Esophagus muscularis mucosa (tissue), 3 donors: ENCODE data around the gene RAB40C.

Experiments used
- POLR2A ChIP-seq: fragments of 450-650 bp; IDR thresholded peaks from one replicate; pipeline ENCODE4 v1.6.1; 2017; ENCODE audit warnings: antibody characterized with exemption, moderate library complexity, mild to moderate bottlenecking, low read depth
- TF ChIP-seq, protein P1 (sequence below), 3 experiments: fragments of 200-600 bp in 2 of 3; fragments of 450-650 bp in 1 of 3; sonication (generic) in 2 of 3; IDR thresholded peaks; one replicate each; pipeline ENCODE4 v1.5.1; 2017 to 2019; ENCODE audit warnings: antibody characterized with exemption in 3 of 3, mild to moderate bottlenecking in 2 of 3, moderate library complexity in 1 of 3

DNA sequence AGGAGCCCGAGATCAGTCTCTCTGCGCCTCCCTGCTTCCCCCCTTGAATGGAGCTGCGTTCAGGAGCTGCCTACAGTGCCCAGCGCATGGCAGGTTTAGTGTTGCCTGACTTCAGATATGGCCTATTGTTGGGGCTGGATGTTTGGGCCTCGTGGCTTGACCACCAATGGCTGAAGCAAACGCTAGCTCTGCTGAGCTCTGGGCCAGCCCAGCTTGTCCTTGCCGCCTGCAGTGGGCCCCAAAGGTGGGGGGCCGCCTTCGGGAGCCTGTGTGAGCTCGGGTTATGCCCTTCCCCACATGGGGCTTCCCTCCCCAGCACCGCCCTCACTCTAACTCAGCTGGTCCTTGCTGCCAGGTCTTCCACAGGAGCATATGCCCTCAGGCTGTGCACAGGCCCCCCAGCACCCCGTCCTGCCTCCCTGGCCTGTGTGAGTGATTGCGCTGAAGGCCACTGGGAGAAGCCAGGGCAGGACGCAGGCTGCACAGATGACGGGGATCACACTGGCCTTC, 48.2 kb downstream of the RAB40C start:
- TF ChIP-seq, protein P1, sequence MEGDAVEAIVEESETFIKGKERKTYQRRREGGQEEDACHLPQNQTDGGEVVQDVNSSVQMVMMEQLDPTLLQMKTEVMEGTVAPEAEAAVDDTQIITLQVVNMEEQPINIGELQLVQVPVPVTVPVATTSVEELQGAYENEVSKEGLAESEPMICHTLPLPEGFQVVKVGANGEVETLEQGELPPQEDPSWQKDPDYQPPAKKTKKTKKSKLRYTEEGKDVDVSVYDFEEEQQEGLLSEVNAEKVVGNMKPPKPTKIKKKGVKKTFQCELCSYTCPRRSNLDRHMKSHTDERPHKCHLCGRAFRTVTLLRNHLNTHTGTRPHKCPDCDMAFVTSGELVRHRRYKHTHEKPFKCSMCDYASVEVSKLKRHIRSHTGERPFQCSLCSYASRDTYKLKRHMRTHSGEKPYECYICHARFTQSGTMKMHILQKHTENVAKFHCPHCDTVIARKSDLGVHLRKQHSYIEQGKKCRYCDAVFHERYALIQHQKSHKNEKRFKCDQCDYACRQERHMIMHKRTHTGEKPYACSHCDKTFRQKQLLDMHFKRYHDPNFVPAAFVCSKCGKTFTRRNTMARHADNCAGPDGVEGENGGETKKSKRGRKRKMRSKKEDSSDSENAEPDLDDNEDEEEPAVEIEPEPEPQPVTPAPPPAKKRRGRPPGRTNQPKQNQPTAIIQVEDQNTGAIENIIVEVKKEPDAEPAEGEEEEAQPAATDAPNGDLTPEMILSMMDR (IDR thresholded peaks at IDR 0.05) = no peak
- no peak for TF ChIP-seq POLR2A
